NB4 (cell line): ENCODE results near the gene ECD.

Experiments used
- DNase-seq: peaks from one replicate; pipeline ENCODE4 v3.0.0; 2010; ENCODE audit warnings: low read depth
- H3K4me3 ChIP-seq: one replicate; pipeline ENCODE4 v1.5.1; 2011; ENCODE audit warnings: mild to moderate bottlenecking, low read depth, low read length, moderate library complexity
- MYC ChIP-seq: IDR thresholded peaks from 2 replicates; pipeline ENCODE4 v1.6.1; 2011; ENCODE audit warnings: low read depth, low read length
- POLR2A ChIP-seq: IDR thresholded peaks from 2 replicates; pipeline ENCODE4 v1.6.1; 2011; ENCODE audit warnings: mild to moderate bottlenecking; ENCODE audit not compliant: insufficient read length; ENCODE audit errors: extremely low read depth
- TF ChIP-seq, protein P1 (sequence below): IDR thresholded peaks from one replicate; pipeline ENCODE4 v1.5.1; 2012; ENCODE audit warnings: low read depth, low read length
- TF ChIP-seq, protein P2 (sequence below): IDR thresholded peaks from 2 replicates; pipeline ENCODE4 v1.6.1; 2011; ENCODE audit warnings: low read depth, low read length

Gene ECD

DNA sequence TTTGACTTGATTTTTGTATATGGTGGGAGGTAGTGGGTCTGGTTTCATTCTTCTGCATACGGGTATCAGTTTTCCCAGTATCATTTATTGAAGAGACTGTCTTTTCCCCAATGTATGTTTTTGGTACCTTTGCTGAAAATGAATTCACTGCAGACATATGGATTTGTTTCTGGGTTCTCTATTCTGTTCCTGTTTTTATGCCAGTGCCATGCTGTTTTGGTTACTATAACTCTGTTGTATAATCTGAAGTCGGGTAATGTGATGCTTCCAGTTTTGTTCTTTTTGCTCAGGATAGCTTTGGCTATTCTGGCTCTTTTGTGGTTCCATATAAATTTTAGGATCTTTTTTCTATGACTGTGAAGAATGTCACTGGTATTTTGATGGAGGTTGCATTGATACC, 836 bp downstream of the ECD start:
- H3K4me3 ChIP-seq = peak overlapping the region; percentile 93
- TF ChIP-seq, protein P1, sequence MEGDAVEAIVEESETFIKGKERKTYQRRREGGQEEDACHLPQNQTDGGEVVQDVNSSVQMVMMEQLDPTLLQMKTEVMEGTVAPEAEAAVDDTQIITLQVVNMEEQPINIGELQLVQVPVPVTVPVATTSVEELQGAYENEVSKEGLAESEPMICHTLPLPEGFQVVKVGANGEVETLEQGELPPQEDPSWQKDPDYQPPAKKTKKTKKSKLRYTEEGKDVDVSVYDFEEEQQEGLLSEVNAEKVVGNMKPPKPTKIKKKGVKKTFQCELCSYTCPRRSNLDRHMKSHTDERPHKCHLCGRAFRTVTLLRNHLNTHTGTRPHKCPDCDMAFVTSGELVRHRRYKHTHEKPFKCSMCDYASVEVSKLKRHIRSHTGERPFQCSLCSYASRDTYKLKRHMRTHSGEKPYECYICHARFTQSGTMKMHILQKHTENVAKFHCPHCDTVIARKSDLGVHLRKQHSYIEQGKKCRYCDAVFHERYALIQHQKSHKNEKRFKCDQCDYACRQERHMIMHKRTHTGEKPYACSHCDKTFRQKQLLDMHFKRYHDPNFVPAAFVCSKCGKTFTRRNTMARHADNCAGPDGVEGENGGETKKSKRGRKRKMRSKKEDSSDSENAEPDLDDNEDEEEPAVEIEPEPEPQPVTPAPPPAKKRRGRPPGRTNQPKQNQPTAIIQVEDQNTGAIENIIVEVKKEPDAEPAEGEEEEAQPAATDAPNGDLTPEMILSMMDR = no peak
- TF ChIP-seq MYC (no peak), POLR2A (no peak)
- TF ChIP-seq, protein P2, sequence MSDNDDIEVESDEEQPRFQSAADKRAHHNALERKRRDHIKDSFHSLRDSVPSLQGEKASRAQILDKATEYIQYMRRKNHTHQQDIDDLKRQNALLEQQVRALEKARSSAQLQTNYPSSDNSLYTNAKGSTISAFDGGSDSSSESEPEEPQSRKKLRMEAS = no peak
- DNase-seq = no peak

DNA sequence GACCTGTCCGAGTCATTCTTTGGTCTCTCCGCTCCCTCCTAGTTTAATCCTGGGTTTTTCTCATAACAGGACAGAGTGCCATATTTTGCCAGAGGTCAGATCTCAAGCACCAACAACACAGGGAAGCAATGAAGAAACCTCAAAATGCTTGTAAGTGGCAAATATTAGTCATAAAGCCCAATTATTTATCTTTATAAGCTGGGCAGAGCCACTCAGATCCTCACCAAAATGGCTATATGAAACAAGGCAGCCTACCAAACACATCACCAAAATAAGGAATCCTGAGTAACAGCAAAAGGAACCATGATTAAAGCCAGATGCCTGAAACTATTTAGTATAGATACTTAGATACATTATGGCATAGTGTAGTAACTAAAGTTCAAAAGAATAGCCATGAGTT, 4.7 kb downstream of the ECD start:
- DNase-seq = no peak
- peak overlapping the region; percentile 16 for H3K4me3 ChIP-seq
- no peak for TF ChIP-seq POLR2A
- TF ChIP-seq, protein P1 = no peak
- no peak for TF ChIP-seq MYC
- TF ChIP-seq, protein P2 = no peak

DNA sequence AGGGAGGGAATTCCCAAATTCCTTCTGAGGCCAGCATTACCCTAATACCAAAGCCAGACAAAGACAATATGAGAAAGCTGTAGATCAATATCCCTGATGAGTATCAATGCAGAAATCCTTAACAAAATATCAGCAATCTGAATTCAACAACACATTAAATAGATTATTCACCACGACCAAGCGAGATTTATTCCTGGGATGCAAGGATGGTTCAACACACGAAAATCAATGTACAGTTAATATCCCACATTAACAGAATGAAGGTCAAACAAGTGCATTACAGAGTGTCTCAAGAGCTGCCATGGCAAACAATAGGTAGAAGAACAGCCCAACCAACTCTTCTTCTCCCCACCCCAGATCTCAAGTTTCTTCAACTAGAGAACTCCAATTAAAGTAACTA, 6.1 kb downstream of the ECD start:
- DNase-seq = no peak
- H3K4me3 ChIP-seq = no peak overlapping the region
- TF ChIP-seq POLR2A (no peak), MYC (no peak)
- TF ChIP-seq, protein P1 = no peak
- TF ChIP-seq, protein P2 = no peak

DNA sequence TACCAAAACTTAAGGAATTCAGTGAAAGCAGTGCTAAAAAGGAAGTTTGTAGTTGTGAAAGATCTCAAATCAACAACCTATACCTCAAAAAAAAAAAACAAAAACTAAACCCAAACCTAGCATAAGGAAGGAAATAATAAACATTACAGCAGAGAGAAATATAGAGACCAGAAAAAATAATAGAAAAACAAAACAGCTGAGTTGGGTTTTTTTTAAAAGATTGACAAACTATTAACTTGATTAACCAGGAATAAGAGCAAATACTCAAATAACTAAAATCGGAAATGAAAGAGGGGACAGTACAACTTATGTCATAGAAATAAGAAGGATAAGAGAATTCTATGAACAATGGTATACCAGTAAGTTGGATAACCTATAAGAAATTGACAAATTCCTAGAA, 6.7 kb downstream of the ECD start:
- DNase-seq = no peak
- H3K4me3 ChIP-seq = no peak overlapping the region
- TF ChIP-seq MYC (no peak), POLR2A (no peak)
- TF ChIP-seq, protein P2 = no peak
- TF ChIP-seq, protein P1 = no peak

DNA sequence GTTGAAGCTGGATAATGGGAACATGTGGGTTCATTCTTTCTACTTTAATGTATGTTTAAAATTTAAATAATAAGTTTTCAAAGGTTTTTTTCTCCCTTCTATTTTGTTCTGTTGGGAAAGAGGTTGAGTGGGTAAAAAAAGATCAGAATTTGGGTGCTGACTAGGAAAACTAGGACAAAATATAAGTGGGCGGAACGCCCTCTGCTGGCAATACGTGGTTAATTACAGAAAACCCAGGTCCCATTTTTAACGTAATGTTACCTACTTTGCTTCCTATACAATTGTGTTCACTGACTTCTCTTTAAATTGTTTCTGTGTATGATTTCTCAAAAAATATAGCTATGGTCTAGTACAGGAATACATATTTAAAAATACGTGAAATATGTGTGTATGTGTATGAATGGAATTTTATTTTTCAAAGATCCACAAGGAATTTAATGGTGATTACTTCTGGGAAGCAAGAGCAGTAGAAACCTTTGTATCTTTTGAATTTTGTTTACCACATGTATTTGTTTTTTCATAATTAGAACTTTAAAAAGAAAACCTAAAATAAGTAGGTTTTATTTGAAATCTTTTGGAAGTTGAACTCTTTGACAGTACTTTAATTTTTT, 8.7 kb downstream of the ECD start:
- no peak overlapping the region for H3K4me3 ChIP-seq
- TF ChIP-seq MYC = no peak
- TF ChIP-seq, protein P1 = peak; percentile 70
- peak; percentile 68 for DNase-seq

DNA sequence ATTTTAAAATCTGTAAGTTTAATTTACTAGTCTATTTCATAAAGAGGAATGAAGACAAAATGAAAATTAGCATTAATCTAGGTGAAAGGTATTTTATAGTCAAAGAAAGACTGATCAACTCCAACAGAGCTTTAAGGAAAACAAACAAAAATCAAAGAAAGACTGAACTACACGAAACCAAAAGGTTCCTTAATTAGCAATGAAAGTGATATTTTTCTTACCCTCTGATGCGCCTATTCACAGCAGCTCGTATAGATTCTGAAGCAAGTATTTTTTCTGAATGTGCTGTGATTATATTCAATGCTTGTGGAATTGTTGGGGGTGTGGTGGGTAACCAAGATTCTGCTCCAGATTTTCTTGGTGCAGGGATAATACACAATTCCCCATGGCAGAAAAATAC, 11.8 kb downstream of the ECD start:
- TF ChIP-seq POLR2A = no peak
- TF ChIP-seq MYC = no peak
- TF ChIP-seq, protein P2 = no peak
- TF ChIP-seq, protein P1 = no peak
- DNase-seq = no peak
- no peak overlapping the region for H3K4me3 ChIP-seq
